ENCODE data around the gene ARHGAP20.

GRCh38 chr11:110631551-110631950, 80.7 kb downstream of the ARHGAP20 start:
- TF ChIP-seq YY1 (IDR thresholded peaks at IDR 0.05; ENCODE audit: low read depth, low read length) (no peak), BRCA1 (IDR thresholded peaks at IDR 0.05; ENCODE audit: low read depth, low read length) (no peak)

All from H1 (cell line).